Chondrocyte (in vitro differentiated cells): ENCODE measurements around the gene NOX5. TPM values are rescaled to one million over a fixed set of nuclear protein-coding genes. Genes with fewer than 3 reads are reported as not detected.

Experiments
- DNase-seq: peaks from one replicate; pipeline ENCODE4 v3.0.0; 2021; ENCODE audit warnings: mixed read lengths, low spot score
- H3K27ac Mint-ChIP-seq: one replicate; pipeline ENCODE4 v1.8.0; 2021; ENCODE audit warnings: mild to moderate bottlenecking, moderate library complexity, mixed read lengths; ENCODE audit not compliant: unreplicated experiment
- H3K27me3 Mint-ChIP-seq: 2 replicates; pipeline ENCODE4 v1.8.0; 2021; ENCODE audit warnings: low read depth, mixed read lengths
- H3K36me3 Mint-ChIP-seq: 2 replicates; pipeline ENCODE4 v1.8.0; 2021; ENCODE audit warnings: low read depth, mixed read lengths
- H3K4me1 Mint-ChIP-seq: 2 replicates; pipeline ENCODE4 v1.8.0; 2021; ENCODE audit warnings: low read depth, mild to moderate bottlenecking, mixed read lengths
- H3K4me3 Mint-ChIP-seq: one replicate; pipeline ENCODE4 v1.8.0; 2021; ENCODE audit warnings: mild to moderate bottlenecking, moderate library complexity, mixed read lengths; ENCODE audit not compliant: unreplicated experiment
- H3K9me3 Mint-ChIP-seq: 2 replicates; pipeline ENCODE4 v1.8.0; 2021; ENCODE audit warnings: low read depth, mixed read lengths
- CTCF ChIP-seq: fragments of 200-600 bp; sonication (generic); IDR thresholded peaks from 2 replicates; pipeline ENCODE4 v1.5.0; 2021; ENCODE audit warnings: antibody characterized with exemption, mild to moderate bottlenecking, moderate library complexity
- total RNA-seq: library from RNA; stranded (reverse); gene quantifications from 3 replicates; pipeline ENCODE4 v1.2.1, GENCODE V29; 2021

Gene NOX5
- total RNA-seq, 1 donor from 2014 or later = not detected

DNA sequence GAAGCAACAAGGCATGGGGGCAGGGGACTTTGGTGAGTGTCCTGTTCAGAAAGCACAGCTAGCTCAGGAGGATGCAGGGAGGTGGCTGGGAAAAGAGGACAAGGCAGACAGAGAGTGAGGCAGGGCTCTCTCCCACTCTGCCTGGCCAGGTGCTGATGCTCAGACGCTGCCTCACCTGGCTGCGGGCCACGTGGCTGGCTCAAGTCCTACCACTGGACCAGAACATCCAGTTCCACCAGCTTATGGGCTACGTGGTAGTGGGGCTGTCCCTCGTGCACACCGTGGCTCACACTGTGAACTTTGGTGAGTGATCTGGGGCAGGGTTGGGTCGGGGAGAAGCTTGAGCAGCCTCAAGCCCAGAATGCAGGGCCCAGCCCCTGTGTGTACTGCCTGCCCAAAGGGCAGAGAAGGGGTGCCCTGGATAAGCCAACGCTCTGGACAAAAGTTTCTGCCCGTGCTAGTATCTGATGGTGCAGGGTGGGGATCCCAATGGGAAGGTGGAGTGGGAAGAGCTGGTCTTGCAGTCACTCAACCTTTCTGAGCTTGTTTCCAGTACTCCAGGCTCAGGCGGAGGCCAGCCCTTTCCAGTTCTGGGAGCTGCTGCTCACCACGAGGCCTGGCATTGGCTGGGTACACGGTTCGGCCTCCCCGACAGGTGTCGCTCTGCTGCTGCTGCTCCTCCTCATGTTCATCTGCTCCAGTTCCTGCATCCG lies 20.9 kb downstream of the NOX5 start:
- peaks cover 8% of the 10 kb centered on the region for H3K4me1 Mint-ChIP-seq
- peak; percentile 54 for TF ChIP-seq CTCF
- H3K9me3 Mint-ChIP-seq = no peaks in the 10 kb centered on the region
- peaks cover 9% of the 10 kb centered on the region for H3K27me3 Mint-ChIP-seq
- no peak overlapping the region for H3K27ac Mint-ChIP-seq
- no peaks in the 10 kb centered on the region for H3K36me3 Mint-ChIP-seq
- no peak overlapping the region for H3K4me3 Mint-ChIP-seq
- DNase-seq = no peak

DNA sequence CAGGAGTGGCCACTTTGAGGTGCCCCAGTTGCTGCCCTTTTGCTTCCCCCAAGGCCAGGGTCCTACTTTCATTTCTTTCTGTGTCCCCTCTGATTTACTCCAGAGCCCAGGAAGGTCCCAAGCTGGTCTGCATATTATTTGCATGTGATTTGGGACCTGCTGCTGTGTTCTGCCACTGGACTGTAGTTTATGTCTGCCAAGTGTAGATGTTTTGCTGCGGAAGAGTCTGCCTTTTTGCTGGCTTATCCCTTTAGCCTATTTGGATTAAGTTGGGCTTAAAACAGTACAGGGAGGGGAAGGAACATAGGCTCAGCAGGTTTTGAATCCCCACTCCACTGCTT lies 21.4 kb downstream of the NOX5 start:
- peaks cover 8% of the 10 kb centered on the region for H3K4me1 Mint-ChIP-seq
- DNase-seq = no peak
- H3K27ac Mint-ChIP-seq = no peak overlapping the region
- no peak for TF ChIP-seq CTCF
- H3K9me3 Mint-ChIP-seq = no peaks in the 10 kb centered on the region
- no peak overlapping the region for H3K4me3 Mint-ChIP-seq
- peaks cover 9% of the 10 kb centered on the region for H3K27me3 Mint-ChIP-seq
- H3K36me3 Mint-ChIP-seq = no peaks in the 10 kb centered on the region

DNA sequence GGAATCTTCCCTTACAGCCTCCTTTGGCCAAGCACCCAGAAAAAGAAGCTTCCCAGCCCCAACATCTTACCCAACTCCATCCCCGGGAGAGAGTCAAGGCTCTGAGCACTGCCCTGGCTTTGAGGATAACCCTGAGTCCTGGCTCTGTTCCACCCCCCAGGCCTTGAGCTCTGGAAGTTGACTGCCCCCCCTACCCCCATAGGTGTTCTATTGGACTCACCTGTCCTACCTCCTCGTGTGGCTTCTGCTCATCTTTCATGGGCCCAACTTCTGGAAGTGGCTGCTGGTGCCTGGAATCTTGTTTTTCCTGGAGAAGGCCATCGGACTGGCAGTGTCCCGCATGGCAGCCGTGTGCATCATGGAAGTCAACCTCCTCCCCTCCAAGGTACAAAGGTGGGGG lies 22.3 kb downstream of the NOX5 start:
- Mint-ChIP-seq H3K27ac (no peak overlapping the region), H3K9me3 (no peaks in the 10 kb centered on the region), H3K27me3 (peaks cover 9% of the 10 kb centered on the region), H3K36me3 (no peaks in the 10 kb centered on the region), H3K4me3 (no peak overlapping the region), H3K4me1 (peaks cover 8% of the 10 kb centered on the region)
- TF ChIP-seq CTCF = no peak
- DNase-seq = no peak

DNA sequence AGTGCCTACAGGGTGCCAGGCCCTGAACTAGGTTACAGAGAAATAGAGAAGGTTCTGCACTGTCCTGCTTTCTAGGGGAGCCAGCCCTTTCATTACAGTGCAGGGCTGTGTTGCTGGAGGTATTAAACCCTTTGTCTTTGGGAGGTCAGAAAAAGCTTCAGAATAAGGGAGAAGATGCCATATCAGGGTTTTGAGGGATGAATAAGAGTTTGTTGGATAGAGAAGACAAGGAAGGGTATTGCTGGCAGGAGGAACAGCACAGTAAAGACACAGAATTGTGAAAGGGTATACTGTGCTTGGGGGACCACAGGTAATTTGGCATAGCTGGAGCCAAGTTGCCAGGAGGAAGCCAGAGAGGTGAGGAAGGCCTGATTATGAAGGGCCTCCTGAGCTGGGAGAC lies 23.0 kb downstream of the NOX5 start:
- no peaks in the 10 kb centered on the region for H3K36me3 Mint-ChIP-seq
- DNase-seq = no peak
- H3K27ac Mint-ChIP-seq = no peak overlapping the region
- H3K9me3 Mint-ChIP-seq = no peaks in the 10 kb centered on the region
- no peak overlapping the region for H3K4me3 Mint-ChIP-seq
- H3K4me1 Mint-ChIP-seq = peaks cover 5% of the 10 kb centered on the region
- peaks cover 9% of the 10 kb centered on the region for H3K27me3 Mint-ChIP-seq
- TF ChIP-seq CTCF = no peak

DNA sequence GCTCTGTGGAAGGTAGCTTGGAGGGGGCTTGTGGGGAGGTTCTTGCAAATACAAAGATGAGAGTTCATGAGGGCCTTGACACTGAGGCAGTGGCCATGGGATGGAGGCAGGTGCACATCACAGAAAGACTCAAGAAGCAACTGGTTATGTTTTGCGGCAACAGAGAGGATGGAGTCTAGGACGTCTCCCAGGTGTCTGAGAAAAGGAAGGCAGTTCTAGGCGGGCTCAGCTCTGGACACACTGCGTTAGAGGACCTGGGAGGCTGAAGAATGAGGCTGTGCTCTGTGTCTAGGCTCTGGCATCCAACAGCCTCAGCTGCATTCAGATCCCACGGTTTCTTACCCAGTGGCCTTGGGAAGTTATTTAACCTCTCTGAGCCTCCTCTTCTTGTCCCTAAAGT lies 23.5 kb downstream of the NOX5 start:
- Mint-ChIP-seq H3K4me3 (no peak overlapping the region), H3K27ac (no peak overlapping the region), H3K9me3 (no peaks in the 10 kb centered on the region), H3K4me1 (peaks cover 5% of the 10 kb centered on the region), H3K27me3 (peaks cover 9% of the 10 kb centered on the region), H3K36me3 (no peaks in the 10 kb centered on the region)
- DNase-seq = no peak
- TF ChIP-seq CTCF = no peak
